Activated CD4-positive, CD25-positive, alpha-beta regulatory T cell (primary cell): ENCODE data around the gene ANO9.
A peak's percentile ranks its signal among the peaks of the same experiment; 100 is the strongest.

Source experiments
- DNase-seq, 4 experiments: peaks; one replicate each; lab custom pipeline; 2025; lab: John Stamatoyannopoulos, UW

The ANO9 gene, protein sequence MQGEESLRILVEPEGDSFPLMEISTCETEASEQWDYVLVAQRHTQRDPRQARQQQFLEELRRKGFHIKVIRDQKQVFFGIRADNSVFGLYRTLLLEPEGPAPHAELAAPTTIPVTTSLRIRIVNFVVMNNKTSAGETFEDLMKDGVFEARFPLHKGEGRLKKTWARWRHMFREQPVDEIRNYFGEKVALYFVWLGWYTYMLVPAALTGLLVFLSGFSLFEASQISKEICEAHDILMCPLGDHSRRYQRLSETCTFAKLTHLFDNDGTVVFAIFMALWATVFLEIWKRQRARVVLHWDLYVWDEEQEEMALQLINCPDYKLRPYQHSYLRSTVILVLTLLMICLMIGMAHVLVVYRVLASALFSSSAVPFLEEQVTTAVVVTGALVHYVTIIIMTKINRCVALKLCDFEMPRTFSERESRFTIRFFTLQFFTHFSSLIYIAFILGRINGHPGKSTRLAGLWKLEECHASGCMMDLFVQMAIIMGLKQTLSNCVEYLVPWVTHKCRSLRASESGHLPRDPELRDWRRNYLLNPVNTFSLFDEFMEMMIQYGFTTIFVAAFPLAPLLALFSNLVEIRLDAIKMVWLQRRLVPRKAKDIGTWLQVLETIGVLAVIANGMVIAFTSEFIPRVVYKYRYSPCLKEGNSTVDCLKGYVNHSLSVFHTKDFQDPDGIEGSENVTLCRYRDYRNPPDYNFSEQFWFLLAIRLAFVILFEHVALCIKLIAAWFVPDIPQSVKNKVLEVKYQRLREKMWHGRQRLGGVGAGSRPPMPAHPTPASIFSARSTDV

DNA sequence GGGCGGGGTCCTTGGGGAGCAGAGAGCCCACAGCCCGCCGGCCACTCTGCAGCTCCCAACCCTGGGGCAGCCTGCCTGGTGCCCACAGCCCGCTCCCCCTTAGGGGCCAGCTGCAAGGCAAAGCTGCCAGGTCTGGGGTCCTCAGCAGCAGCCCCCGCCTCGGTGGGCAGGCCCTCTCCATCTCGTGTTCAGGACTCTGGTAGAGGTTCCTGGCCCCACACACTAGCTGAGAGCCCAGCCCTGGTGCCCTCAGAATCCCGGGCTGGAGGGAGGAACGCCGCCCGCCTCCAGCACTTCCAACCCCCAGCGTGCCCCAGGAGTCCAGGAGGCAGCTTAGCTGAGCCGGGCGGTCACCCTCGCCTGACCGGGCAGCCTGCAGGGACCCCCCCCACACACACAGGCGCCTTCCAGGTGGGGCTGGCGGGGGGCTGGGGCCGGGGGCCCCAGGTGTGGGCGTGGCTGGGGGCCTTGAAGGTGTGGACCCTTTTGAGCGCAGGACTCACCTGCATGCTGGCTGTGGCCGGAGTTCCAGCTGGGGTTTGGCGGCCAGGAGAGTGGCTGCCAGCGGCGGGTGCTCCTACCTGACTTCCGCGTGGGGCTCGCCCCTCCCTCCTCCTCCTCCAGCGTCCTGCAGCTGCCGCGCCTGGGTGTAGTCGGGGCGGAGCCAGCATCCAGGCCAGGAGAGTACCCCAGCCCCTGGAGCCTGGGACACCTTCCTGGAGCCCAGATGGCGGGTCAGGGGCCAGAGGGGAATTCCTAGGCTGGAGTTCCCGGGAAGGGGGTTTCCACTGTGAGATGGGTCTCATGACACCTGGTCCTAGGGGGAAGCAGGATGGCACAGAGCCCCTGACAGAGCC is at the start of gene ANO9:
Gene ANO9 (minus strand): TSS at position 594 of the 857 bp plus-strand sequence. CDS start 85 bp downstream, at position 509.
- DNase-seq: peak; percentile 29 to 47 (median 46)

DNA sequence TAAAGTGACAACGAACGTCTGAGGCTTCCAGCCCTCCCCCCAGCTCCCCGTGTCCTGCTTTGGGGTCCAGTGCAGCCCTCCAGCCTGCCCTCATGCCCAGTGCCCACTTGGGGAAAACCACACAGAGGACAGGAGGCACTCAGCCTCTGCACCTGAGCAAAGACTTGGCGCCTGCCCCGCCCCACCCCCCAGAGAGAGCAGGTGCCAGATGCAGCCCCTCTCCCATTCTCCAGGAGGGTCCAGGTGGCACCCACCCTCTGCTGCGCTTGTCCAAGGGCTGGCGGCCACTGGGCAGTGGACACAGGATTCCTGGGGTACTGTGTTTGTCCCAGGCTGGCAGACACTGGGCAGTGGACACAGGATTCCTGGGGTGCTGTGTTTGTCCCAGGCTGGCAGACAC is 49.5 kb upstream of the ANO9 start:
- no peak for DNase-seq

DNA sequence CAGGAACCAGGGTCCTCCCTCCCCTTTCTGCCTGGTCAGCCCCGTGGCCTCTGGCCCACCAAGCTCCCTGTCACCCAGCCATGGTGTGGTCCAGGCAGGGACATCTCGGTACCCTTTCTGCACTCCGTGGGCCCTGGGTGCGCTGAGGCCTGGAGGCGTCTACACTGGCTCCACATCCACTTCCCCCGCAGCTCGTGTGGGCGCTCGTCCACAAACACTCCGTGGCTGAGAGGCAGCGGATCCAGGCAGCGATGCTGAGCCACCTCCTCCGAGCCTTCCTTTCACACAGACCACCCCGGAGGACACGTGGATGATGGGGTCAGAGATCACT is 49.1 kb upstream of the ANO9 start:
- no peak for DNase-seq

DNA sequence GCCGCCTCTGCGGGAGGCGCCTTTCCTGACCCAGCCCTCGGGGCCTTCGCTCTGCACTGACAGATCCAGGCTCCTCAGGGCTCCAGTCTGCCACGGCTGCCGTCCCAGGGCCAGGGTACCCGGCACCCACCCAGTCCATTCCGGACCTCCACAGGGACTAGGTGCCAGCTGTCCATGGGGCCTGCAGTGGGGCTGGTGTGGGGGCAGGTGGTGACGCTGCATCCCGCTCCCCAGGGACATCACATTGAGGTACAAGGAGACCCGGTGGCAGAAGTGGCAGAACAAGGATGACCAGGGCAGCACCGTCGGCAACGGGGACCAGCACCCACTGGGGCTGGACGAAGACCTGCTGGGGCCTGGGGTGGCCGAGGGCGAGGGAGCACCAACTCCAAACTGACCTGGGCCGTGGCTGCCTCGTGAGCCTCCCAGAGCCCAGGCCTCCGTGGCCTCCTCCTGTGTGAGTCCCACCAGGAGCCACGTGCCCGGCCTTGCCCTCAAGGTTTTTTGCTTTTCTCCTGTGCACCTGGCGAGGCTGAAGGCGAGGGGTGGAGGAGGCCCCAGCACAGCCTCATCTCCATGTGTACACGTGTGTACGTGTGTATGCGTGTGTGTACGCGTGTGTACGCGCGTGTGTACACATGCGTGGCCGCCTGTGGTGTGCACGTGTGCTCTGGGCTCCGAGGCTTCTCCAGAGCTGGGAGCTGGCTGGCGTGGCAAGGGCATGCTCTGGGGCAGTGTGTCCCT is 48.5 kb upstream of the ANO9 start:
- DNase-seq: no peak

DNA sequence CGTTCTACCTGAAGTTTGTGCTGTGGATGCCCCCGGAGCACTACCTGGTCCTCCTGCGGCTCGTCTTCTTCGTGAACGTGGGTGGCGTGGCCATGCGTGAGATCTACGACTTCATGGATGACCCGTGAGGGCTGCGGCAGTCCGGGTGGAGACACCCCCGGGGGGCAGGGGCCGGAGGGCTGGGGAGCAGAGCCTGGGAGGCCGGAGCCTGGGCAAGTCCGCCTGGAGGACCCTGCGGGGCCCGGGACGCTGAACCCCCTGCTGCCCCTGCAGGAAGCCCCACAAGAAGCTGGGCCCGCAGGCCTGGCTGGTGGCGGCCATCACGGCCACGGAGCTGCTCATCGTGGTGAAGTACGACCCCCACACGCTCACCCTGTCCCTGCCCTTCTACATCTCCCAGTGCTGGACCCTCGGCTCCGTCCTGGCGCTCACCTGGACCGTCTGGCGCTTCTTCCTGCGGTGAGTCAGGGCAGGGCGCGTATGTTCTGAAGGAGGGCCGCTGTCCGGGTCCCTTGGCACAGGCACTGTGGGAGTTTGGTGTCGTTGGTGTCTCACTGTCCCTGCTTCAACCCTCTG is 47.9 kb upstream of the ANO9 start:
- DNase-seq: no peak

DNA sequence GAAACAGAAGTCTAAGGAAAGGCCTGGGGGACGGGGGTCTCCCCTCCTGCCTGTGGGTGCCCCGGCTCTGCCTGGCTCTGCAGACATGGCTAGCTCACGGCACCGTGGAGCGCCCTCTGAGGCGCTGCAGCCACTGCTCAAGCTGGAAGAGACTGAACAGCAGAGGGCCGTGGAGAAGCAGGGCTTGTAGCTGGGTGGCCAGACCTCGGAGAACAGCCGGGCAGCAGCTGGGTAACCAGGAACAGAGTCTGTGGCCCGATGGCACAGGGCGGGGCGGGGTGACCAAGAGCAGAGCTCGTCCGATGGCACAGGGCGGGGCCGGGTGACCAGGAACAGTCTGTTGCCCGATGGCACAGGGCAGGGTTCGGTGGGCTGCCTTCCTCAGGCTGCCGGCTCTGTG is 47.2 kb upstream of the ANO9 start:
- DNase-seq: no peak

DNA sequence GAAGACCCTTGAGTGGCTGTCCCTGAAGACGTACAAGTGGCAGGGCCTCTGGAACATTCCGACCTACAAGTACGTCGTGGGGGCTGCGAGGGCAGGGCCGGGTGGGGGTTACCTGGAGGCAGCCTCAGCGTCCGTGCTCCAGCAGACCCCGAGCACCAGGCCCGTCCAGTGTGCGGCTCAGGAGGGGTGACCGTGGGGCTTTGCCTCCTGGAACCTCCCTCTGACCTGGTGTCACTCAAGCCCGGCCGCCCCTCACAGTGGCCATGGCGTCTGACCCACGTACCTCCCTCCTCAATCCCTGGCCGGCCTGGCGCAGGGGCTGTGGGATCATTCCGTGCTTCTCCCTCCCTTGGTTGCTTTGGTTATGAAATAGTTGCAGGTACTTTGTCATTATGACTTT is 46.8 kb upstream of the ANO9 start:
- no peak for DNase-seq

DNA sequence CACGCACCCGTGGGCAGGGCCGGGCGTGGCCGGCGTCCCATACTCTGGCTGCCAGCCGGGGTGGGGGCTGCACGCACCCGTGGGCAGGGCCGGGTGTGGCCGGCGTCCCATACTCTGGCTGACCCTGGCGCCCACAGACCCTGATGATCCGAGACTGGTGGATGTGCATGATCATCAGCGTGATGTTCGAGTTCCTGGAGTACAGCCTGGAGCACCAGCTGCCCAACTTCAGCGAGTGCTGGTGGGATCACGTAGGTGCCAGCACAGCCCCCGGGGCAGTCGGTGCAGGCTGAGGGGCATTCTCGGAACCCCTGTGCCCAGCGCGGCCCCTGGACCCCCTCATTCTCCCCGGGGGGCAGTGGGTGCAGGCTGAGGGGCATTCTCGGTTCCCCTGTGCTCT is 46.3 kb upstream of the ANO9 start:
- no peak for DNase-seq

DNA sequence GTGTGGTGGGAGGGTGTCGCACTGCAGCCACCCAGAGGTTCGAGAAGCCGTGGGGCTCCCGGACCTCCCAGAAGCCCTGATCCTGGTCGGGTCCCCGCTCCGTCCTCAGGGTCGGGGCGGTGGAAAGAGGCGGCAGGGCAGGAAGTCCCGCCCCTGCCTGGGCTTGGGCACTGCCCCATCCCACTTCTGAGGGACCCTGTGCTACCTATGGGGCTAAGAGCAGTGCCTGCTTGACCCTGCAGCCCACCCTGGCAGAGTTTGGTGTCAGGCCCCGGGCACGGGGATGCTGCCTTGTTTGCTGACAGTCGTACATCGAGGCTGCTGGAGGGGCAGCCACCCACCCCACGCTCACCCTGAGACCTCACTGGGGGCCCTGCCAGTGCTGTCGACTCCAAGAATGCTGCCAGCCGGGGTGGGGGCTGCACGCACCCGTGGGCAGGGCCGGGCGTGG is 45.8 kb upstream of the ANO9 start:
- DNase-seq: no peak

DNA sequence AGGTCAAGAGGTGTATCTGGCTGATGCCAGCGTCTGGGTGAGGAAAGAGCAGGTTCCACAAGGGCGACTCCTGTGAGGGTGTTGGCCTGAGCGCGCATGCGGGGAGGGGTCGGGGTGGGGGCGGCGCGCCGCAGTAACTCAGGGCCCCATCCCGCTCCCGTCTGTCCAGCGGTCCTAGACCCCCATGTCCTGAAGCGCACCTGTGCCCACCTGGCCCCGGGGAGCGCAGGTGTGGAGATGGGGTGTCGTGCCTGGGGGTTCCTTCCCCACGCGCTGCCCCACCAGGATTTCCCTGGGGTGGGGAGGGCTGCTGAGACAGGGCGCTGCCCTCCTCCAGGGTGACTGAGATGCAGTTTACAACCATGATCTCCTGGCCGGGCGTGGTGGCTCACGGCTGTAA is 44.4 kb upstream of the ANO9 start:
- DNase-seq: no peak

DNA sequence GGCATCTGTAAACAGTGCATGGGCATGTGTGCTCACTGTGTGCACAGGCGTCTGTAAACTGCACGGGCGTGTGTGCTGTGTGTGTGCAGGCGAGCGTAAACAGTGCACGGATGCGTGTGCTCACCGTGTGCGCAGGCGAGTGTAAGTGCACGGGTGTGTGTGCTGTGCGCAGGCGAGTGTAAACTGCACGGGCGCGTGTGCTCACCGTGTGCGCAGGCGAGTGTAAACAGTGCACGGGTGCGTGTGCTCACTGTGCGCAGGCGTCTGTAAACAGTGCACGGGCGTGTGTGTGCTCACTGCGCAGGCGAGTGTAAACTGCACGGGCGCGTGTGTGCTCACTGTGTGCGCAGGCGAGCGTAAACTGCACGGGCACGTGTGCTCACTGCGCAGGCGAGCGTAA is 42.8 kb upstream of the ANO9 start:
- no peak for DNase-seq

DNA sequence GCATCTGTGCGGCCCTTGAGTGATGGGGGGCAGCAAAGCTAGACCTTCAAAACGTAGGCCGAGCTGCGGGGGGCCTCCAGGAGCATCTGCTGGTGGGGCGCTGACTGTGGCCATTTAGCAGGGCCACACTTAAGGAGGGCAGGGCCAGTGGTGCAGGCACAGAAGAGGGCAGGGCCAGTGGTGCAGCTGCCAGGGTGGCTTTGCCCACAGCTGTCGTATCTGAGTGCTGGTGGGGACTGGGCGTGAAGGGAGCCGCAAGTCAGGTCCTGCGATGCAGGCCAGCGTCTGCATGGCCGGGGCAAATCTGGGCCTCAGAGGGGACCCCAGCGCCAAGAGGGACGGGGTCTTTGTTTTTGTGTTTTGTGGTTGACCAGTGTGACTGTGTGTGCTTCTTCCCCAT is 37.5 kb upstream of the ANO9 start:
- DNase-seq: no peak

DNA sequence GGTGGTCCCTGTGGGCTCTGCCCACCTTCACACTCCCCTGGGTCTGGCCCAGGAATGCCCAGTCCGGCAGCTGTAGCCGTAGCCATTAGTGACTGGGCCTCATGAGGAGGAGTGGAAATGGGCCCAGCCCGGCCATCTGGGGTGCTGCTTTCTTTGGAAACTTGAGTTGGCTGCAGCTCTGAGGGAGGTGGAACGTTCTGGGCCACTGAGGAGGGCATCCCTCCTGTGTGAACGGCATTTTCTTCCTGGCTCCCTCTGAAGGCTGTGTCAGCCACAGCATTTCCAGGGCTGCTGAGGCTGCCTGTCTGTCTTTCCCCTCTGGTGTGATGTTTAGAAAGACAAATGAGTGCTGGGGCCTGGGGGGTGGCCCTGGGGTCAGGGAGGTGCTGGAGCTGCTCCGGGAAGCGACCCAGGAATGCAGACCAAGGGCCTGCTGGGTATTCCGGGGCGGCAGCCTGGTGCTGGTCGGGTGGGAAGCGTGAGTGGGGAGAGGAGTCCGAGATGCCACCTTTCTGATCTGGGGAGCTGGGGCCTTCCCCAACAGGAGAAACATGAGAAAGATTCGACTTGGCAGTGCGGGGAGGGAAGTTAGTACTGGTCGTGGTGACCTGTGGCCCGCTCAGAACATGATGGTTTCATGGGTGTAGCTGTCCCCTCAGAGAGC is 35.4 kb upstream of the ANO9 start:
- no peak for DNase-seq

DNA sequence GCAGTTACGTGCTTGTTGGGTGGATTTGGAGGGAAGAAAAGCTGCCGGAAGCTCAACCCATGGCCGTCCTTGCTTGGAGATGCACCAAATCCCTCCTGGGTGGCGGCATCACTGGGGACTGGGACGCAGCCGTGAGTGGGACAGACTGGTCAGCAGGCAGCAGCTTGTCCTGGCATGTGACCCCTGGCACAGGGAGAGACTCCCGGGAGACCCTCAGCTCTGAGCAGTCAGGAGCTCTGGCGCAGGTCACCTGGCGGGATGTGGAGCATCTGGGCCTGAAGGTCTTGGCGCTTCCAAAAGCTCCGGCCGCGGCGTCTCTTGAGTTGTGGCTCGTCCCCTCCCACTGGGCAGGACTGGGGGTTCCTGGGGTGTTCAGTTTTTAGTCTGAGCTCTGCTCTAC is 34.6 kb upstream of the ANO9 start:
- no peak for DNase-seq

DNA sequence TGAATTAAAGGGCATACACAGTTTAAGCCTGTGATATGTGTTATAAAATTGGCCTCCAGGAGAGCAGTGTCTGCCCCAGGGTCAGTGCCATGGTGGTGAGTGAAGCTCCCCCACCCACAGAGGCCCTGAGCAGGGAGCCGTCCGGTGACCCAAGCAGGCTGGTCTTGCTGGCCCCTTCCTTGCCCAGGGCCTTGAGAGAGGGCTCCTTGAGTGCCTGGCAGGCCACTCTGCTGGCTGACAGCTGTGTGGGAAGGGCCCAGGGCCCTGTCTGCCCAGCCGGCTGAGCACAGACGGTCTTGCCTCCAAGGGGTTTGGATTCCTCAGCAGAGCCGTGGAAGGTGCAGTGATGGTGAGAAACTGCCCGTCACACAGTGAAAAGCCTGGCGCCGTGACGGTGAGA is 34.1 kb upstream of the ANO9 start:
- DNase-seq: no peak

DNA sequence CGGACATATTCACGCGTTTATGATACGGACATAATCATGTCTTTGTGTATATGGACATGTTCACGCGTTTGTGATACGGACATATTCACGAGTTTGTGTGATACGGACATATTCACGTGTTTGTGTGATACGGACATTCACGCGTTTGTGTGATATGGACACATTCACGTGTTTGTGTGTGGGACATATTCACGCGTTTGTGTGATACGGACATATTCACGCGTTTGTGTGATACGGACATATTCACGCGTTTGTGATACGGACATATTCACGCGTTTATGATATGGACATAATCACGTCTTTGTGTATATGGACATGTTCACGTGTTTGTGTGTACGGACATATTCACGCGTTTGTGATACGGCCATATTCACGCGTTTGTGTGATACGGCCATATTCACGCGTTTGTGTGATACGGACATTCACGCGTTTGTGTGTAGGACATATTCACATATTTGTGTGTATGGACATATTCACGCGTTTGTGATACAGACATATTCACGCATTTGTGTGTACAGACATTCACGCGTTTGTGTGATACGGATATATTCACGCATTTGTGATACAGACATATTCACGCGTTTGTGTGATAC is 33.2 kb upstream of the ANO9 start:
- no peak for DNase-seq

DNA sequence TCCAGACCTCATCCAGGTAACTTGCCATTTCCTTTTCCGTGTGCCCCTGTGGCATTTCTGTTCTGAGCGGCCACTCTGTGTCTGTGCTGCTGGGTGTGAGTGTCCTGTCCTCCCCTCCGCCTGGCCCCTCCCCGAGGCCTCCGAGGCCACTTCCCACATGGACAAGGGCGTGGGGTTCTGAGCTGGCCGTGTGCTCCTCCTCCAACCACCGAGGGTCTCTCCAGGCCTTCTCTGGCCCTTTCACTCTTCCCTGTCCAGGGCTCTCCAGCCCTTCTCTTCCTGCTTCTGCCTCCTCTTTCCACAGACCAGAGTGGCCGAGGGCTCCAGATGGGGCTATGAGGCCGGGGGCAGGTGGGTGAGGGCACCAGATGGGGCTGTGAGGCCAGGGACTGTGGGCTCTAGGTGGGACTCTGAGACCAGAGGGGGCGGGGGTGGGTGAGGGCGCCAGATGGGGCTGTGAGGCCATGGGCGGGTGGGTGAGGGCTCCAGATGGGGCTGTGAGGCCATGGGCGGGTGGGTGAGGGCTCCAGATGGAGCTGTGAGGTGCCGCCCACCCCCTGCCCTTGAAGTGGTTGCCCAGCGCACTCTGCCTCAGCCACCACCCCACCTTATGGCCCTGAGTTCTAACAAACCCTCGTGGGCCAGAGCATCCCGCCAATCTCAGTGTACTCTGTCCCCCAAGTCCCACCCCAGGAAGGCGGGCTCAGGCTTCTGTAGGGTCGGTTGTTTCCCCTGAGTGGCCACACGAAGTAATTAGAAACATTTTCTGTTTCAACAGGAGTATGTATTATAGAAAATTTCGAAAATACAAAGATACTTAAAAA is 32.4 kb upstream of the ANO9 start:
- DNase-seq: no peak

DNA sequence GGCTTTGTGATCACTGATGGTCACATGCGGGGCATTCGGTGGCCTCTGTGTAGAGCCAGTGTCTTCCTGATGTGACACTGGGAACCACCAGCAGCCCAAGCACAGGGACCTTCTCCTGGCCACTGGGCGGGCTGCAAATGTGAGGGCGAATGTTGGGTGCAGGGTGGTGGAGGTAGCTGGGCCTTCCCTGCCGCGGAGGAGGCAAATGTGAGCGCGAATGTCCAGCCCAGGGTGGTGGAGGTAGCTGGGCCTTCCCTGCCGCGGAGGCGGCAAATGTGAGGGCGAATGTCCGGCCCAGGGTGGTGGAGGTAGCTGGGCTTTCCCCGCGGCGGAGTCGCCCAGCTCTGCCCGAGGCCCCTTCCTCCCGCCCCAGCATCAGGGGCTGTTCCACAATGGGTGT is 31.6 kb upstream of the ANO9 start:
- DNase-seq: no peak

DNA sequence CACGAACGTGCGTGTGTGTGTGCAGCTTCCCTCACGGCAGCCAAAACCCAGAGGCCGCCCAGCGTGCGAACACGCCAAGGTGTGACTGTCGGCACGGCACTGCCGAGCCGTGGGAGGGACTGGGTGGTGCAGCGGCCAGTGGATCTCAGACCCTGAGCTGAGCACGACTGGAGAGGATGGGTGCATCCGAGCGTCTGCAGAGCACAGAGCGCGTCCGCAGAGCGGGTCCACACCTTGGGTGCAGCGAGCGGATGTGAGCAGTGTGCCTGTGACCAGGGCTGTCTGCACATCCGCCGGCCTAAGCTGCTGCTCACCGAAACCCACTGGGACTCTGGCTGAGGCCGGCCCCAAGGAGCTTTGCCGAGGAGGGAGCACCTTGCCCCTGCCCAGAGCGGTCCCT is 31.0 kb upstream of the ANO9 start:
- DNase-seq: no peak

DNA sequence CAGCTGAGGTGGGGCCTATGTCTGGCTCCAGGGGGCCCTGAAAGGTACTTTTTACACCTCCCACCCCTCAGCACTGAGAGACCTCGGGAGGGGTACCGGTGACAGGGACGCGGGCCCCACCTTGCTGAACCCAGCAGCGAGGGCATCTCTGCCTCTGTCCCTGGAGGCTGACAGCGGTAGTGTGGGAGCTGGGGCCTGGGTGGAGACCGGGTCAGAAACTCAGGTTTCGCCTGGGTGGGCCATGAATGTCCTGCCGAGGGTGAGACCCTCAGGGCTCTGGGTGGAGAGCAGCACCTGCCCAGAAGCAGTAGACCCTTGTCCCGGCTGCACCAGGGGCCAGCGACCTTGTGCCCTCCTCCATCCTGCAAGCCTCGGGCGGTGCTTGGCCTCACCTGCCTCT is 30.5 kb upstream of the ANO9 start:
- no peak for DNase-seq
